NCI-H748 (cell line): ENCODE data around the gene GK2.

Source experiments
- DNase-seq: peaks from one replicate; lab custom pipeline; 2025; ENCODE audit not compliant: unreplicated experiment; lab: John Stamatoyannopoulos, UW

GK2 gene

DNA sequence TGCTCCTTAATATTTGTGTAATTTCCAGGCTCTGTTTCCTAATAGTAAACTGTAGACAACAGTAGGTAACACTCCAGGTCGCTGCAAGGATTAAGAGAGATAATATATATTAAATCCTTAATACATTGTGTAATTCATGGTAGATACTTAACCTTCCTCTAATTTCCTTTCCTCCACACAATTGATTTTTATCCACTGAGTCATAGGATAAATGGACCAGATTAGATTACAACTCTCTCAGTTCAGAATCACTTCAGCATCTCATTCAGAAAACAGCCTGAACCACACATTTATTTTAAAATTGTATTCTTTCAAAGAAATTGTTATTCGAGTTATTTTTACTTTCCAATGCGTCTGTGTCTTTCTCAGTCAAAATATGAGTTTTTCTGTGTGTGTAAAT is 17.1 kb downstream of the GK2 start:
- no peak for DNase-seq

DNA sequence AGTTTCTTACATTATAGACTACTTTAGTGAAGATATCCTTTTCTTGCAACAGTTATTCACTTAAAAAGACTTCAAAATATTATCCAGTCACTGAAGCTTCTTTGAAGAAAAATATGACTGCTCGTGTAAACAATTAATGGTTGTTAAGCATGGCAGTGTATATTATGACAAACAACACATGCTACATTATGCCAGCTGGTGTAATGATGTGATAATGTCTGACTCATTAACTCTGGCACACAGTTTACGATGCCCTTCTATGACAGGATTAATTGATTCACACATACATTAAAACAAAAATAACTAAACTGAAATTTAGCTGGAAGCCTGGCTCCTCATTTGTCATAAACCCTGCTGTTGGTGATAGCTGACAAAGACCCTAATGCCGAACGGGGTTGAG is 22.4 kb downstream of the GK2 start:
- peak; percentile 18 for DNase-seq

DNA sequence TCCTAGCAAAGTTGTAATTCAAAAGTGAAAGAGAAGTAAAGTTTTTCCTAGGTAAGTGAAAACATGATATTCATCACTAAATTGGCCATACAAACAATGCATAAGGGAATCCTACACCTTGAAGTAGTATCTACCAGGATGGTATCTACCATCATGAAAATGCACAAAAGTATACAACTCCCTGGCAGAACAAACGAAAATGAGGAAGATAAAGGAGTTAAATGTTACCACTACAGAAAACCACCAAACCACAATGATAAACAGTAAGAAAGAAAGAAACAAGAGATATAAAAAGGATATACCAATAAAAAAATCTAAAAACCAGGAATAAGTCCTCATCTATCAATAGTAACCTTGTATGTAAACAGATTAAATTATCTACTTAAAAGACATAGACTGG is 26.9 kb downstream of the GK2 start:
- DNase-seq = no peak

DNA sequence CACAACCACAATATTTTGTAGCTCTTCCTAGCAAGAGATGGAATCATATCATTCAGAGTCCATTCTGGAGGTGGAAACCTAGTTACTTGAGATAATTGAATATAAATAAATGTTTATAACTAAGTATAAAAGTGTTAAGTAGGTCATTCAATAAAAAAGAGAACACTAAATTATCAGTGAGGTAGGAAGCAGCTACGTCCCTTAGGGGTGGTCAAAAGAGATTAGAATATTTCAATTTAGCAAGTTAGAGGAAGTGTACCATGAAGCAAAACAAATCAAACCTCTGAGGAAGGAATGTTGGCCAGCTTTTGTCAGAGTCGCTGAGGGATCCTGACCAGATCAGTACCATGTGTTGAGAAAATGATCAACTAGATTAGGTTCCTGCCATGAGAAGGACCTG is 38.0 kb downstream of the GK2 start:
- no peak for DNase-seq

DNA sequence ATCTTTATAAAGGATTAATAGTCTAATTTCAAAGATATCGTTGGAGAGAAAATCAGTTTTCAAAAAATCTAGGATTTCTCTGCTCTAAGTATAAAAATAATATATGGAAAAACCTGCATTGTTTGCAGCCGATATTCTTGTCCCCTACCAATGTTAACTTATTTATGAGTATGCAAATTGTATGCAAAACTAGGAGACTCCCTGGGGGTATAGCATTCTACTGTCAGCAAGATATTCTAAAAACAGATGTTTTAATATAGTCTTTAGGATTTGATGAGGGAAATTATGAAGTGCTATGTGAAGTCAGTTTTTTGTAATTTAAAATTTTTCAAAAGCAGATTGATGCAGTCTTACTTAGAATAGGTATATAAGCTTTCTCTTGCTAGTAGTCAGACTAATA is 40.9 kb downstream of the GK2 start:
- DNase-seq = no peak

DNA sequence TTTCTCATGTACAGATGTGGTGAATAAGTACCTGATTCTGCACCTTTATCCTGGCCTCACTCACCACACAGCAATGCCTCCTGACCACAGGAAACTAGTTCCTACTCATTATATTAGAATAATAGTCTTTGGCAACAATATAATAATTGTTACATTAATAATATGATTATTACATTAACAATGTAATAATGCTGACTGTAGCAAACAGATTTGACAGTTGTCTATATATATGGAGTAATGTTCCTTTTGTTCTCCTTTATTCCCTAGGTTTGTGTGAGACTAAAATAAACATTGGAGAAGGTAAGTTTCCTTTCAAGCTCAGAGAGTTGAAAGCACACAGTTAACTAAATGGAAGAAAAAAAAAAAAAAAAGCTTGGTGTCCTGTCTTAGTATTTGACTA is 41.6 kb downstream of the GK2 start:
- DNase-seq = no peak

DNA sequence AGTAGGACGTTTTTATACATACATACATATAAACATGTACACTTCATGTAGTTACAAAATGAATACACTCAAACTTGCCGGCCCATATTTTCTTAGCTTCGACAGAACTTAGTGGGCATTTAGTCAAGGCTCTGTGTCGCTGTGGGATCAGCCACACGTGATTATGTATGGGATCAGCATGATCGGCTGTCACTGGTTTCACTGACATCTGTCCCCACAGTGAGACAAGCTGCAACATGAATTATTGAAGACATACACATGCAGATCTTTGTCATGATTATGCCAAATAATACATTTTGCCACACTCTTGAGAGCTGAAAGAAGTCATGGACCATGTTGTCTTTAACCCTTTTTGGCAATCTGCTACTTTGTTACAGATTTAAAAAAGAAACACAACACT is 44.0 kb downstream of the GK2 start:
- DNase-seq = no peak

DNA sequence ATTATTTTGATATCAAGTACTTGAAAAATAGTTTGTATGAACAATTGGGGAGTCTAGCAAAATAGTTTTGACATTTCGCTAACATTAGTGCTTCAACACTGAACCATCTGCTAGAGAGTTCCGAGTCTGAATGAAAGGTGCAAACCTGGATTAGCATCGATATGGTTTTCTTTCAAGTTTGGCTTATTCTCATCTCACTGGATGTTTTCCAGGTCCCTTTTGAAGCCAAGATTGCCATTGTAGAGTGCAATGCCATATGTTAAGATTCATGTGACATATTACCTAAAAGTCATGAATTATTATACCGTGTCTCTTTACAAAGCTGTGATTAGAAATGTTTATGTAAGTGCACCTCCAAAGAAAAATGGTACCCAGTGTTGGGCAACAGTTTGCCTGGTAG is 45.4 kb downstream of the GK2 start:
- no peak for DNase-seq

DNA sequence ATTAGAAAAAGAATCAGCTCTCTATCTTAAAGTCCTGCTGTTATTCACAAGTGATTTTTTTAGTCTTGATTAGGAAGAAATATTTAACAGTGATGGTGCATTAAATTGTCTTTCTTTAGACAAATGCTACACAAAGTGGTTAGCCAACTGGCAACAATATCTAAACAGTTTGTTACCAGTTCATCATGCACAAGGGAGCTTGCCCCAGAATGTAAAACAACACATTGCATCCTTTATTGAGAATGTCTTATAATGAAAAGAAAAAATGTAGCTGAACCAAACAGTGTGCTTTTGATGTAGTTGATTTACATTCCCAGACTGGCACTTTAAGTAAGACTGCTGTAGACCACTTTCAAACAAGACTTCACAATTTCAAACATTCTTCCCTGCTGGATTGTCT is 48.0 kb downstream of the GK2 start:
- no peak for DNase-seq

DNA sequence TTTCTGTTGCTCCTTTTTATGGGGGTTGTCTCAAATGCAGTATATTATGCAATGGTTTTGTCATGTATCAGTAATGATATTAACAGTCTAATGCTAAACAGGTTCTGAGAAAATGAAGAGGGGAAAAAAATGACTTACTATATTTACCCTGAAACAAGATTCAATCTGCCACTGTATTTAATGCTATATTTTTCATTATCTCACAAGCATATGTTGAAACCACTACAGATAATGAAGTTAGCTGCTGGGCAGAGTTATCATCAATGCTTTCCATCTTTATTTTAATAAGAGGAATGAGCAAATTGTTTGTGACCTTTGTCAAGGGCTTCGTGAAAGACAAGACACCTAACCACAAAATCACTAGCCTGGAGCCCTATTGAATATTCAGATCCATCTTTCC is 49.6 kb downstream of the GK2 start:
- no peak for DNase-seq

DNA sequence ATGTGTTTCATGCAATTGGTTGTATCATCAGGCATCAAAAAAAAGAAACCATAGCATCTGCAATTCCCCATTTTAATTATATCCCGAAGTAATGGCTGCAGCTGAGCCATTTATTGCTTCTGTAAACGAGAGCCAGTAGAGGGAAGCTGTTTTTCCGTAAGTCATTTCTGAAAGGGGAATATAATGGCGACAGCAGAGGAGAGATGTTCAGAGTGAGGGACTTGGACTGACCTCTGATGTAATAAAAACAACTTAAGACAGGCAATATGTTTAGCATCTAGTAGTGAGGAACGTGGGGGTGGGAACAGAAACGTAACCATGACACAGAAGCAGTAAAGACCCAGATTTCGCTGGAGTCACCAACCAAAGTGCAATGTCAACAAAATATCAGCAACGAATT is 50.7 kb downstream of the GK2 start:
- peak; percentile 9 for DNase-seq
